NCI-H1930 (cell line): ENCODE results near the gene PPIC.
"Not testable (repeated sequence)": the region's sequence is repeated elsewhere in the genome, so short reads cannot be mapped to it uniquely, and the experiment has no call there.

ENCODE experiments used
- DNase-seq, 2 experiments: peaks; one replicate each; lab custom pipeline; 2025; lab: John Stamatoyannopoulos, UW

The PPIC gene

DNA sequence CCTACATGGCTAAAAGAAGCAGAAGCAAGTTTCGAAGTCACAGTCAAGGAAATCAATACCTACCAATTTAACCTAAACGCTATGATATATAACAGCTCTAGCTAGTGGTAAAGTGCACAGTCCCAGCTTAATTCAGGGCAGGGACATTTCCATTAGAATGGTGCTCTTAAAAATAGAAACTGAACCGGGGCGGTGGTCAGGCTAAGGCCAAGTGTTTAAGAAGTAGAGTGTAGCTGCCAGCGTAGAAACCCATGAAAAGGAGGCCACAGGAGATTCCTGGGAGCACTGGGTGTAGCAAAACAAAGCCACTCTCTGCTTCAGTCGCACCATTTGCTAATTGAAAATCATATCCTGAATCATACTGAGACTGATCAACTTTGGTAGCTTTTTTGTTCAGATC, 28.8 kb downstream of the PPIC start:
- no peak for DNase-seq

DNA sequence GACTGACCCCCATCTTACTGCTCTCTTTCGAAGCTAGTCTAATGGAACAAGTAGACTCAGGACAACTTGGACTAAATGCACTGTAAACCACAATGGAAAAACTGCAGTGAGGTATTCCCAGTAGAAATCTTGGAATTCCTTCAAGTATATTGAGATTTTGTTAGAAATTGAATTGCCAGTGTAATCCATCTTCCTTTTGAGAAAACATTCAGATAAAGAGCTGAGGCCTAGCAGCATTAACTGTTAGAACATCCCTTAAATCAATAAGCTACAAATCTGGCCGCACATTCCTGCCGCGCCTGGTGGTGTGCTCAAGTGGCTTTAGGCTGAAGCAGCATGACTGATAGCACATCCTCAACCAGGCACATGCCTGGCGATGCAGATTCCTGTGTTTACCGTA, 29.3 kb downstream of the PPIC start:
- DNase-seq, result no peak

DNA sequence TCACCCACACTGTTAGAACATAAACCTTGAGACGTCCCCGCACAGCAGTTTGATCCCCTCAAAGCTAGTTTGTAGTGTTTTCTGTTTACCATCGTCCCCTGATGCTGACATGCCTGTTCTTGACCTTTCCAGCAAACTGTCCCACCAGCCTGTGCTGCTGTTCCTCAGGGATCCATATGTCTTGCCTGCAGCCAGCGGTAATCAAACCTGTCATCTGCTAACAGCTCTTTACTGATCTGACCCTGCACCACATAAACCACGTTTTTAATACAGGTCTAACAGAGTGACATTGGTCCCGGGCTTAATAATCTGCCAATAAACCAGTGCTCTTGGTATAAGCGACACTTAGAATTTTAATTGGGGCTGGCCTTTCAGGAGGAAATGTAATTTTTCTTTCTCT, 34.7 kb downstream of the PPIC start:
- DNase-seq, result no peak

DNA sequence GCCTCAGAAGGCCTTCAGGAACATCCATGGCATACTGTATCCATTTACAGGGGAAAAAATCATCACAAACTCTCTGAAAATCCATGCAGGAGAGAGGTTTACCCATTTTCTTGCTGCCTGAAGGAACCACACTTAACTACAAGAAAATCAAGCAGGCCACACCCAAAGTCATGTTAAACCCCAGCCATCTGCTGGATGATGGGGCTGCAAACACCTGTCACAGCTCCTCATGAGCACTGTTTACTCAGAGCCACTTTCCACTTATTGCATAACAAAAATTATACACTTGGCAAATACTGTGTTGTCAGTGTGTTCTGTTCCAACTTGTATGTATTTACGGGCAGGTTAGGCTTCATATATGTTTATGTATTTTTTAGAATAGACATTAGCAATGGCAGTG, 35.8 kb downstream of the PPIC start:
- DNase-seq, result peak in 1 of 2 experiments; percentile 3

DNA sequence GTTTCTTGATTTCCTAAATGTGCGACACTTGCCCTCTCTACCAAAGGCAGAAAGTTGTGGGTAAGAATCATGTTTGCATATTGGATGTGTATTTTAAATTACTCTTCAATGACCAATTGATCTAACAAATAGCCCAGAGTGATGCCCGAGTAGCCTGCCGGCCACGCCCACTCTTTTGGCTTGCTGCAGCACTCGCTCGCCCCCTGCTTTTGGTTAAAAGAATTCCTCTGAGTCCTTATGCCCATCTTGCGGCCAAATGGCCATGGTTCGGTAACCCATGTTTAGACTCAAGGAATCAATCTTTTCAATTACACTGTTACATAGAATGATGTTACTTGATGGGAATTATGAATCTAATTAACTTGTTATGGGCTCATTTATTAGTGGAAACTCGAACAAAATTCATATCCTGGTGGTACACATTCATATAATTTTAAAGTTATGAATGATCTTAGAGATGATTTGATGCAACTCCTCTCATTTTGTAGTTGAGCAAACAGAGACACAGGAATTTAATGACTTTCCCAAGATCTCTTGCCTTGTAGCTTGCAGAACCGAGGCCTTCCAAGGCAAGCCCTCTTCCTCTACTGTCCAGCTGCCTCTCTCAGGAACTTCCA, 36.5 kb downstream of the PPIC start:
- no peak for DNase-seq

DNA sequence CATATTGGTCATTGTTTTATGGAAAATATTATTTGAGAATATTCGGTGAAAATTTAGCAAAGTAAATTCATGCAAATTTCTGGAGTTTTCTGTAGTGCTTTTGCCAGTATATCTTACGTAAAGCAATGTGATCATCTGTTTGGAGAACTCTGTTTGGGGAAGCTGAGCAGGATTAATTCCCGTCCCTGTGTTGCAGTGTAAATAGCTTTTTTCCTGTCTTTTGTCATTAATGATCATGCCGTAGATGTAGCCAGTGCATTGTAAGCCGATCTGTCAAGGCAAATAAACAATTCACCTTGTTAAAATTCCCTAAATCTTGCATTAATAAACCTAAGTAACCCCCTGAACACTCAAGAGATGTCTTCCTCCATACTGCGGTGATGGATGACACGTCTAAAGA, 39.2 kb downstream of the PPIC start:
- no peak for DNase-seq

DNA sequence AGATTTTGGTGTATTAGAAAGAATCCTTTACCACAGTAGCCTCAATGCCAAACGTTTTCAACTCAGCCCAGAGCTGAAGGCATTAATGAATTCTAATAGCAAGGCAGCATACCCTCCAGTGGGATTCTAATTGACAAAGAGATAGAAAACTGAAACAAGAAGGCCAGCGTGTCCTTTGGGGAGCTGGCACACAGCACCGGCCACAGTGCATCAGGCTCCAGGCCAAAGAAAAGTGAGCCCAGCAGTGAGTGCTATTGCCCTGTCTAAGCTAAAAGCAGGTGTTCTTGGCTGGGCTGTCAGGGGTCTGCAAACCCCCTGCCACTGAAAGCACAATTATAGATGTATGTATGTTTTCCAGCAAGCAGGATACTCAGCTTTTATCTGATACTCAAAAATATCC, 40.4 kb downstream of the PPIC start:
- DNase-seq, result no peak

DNA sequence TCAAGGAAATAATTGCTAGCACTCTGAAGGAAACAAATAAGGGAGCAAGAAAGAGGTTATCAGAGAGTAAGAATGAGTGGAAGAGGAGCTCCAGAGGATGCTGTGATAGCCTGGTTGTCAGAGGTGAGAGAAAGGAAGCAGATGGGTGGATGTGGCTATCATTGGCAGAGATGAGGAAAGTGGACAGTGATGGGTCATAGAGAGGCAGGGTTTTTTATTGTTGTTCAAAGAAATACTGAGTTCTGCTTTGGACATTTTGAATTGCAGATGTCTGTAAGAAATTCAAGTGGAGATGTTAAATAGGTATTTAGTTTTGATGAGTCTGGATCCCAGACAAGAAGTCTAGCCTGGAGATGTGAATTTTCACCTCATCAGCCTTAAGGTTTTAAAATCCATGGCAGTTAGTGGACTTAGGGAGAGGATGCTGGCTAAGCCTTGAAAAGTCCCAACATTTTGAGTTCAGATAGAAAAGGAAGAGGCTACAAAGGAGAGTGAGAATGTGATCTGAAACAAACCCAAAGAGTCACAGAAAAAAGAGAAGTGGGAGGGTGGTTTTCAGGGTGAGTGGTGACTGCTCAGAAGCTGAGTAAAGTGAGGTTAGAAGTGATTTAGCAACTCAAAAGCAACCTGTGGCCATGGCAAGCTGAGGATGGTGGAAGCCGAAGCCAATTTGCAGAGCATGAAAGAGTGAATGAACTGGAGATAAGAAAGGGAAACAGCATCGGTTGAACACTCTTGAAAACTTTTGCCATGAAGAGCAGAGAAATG, 50.4 kb downstream of the PPIC start:
- no peak for DNase-seq

DNA sequence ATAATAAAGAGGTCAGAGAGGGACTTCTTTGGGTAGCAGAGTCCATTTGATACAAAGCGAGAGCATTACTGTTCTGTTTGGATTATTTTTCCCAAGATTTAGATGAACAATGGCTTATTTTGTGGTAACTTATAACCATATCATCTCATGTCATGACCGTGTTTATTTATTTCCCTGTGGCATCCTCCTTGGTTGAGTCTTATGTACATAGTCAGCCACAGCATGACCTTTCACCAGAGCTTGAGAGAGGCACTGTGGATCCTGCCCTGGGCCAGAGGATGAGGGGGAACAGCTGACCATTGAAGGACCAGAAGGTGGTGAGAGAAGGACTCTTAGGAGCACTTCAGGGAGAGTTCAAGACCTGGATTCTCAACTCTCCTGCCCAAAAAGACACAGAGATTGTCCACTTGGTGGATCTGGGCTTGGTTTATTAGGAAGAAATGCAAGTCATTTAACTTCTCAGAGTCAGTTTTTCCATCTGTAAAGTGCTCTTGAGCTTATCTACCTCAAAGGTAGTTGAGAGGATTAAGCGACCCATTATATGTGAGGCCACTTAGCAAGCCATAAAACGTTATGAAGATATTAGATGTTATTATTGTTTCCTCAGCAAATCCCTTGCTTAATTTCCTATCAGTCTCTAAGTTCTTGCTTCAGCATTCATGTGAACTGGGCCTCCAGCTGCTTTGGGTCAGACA, 51.4 kb downstream of the PPIC start:
- no peak for DNase-seq

DNA sequence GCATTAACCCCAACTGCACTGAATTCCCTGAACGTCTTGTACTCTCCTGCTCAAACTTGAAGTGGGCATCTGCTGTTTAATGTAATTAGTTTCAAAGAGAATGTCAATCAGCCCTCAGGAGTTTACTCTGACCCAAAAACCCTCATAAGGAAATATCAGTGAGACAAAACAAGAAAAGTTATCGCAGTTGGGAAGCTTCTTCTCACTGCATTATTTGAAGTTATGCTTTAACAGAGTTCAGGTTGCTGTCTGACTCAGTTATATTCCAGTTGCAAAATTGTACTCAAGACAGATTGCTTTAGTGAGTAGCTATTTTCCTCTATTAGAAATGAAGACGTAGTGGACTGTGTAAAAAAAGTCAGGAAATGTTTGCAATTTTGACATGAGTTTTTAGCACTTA, 52.1 kb downstream of the PPIC start:
- no peak for DNase-seq

DNA sequence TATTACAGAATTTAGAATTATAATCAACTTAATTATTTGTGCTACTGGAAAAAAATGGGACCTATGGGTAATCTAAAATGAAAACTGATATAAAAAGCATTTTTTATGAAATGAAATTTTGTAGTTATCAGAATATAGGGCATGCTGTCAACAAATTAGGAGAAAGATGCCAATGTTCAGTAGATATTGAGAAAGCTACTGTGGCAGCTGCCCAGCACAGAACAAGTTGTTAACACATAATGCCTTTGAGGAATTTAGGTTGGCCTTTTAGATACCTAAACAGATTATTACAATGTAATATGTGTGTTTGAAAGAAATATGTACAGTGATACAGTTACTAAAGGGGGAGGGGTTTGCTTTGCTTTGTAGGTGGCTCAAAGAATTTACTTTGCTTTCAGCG, 54.1 kb downstream of the PPIC start:
- no peak for DNase-seq

DNA sequence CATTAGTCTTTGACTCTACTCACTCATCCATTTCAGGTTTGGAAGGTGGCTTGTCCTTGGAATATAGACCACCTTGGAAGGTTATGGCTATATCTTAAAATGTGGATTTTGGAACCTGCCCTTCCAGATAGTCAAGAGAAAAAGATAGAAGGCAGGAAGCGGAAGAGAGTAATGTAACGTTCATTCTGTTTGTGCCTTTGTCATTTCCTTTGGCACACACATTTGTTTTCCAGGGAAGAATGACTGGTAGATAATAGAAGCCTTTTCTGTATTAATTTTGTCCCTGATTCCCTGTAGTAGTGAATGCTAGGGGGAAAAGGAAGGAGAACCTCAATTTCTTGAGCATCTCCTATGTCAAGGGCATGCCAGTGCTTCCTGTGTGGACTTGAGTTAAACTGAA, 54.7 kb downstream of the PPIC start:
- DNase-seq, result no peak

DNA sequence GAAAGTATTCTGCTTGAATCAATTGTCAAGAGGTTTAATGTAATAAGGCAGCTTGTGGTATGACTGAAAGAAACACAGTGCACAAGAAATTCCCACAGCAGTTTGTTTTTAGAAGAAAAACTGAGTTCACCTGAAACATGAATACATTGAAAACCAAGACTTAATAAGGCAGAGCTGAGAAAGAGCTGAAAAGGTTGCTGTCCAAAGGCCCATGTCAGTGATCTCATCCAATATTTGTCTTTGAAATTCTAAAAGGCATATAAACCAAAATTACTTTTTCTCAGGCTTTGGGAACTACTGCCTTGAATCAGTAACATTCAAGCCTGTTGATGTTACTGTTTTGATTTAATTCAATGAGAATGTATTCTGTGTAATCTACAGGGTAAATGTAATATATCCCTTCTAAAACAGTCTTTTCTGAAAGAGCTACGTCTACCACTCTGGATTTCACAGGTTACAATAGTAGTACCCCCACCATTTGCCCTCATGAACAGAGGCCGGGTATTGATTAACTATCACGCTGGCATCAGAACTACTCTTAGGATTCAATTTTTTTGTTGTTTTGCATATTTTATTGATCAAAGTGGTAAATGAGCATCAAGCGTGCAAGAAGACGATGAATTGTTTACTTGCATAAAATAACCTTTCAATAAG, 57.8 kb downstream of the PPIC start:
- DNase-seq, result no peak

DNA sequence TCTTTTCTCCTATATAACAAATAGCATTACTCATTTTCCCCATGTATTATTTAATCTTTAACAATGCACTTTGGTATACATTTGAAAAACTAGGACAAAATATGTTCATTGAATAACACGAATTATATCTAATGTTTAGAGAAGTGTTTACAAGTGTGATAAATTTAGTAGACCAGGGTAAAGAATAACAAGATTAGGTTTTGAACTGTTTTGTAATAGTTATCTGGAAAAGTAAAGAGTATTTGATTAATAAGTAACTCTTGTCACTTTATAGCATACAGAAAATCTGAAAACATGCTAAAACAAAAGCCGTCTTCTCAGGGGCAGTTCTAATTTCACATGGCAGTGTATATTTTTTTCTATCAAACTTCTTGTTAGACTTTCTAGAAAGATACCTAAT, 58.5 kb downstream of the PPIC start:
- DNase-seq, result no peak

DNA sequence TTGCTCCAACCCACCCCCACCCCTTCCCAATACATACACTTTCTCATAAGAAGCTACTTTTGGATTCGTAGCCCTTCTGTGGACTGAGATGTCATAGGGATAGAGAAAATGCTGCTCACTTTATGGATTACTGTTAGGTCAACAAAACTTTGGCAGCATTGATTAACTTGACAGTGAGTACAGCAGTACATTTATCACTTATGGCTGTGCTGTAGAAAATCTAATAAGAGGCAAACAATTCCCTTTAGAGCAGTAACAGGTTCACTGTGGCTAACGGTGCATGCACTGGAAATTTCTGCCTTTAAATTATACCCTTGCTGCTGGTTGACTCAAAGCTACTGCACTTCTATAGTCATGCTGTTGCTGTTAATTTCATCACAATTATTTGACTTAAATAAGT, 59.2 kb downstream of the PPIC start:
- DNase-seq, result no peak

DNA sequence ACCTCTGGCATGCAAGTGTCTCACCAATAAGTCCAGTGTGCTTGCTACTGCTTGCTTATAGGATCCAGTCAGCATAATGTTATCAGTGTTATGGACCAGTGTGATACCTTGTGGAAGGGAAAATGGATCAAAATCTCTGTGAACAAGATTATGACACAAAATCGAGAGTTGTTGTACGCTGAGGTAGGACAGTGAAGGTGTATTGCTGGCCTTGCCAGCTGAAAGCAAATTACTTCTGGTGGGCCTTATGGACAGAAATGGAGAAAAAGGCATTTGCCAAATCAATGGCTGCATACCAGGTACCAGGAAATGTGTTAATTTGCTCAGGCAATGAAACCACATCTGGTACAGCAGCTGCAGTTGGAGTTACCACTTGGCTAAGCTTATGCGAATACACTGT, 62.3 kb downstream of the PPIC start:
- not testable (repeated sequence) for DNase-seq

DNA sequence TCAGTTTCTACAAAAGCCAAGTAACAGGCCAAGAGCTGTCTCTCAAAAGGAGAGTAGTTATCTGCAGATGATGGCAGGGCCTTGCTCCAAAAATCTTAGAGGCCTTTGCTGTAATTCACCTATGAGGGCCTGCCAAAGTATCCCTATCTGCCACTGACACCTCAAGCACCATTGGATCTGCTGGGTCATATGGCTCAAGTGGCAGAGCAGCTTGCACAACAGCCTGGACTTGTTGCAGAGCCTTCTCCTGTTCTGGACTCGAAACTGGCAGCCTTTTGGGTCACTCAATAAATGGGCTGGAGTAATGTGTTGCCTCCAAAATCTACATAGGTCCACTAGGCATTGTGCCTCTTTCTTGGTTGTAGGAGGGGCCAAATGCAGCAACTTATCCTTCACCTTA, 62.8 kb downstream of the PPIC start:
- not testable (repeated sequence) for DNase-seq
